Measurements from ENCODE around the gene TMEM53.
"Not testable (repeated sequence)": the region's sequence is repeated elsewhere in the genome, so short reads cannot be mapped to it uniquely, and the experiment has no call there.

DNA sequence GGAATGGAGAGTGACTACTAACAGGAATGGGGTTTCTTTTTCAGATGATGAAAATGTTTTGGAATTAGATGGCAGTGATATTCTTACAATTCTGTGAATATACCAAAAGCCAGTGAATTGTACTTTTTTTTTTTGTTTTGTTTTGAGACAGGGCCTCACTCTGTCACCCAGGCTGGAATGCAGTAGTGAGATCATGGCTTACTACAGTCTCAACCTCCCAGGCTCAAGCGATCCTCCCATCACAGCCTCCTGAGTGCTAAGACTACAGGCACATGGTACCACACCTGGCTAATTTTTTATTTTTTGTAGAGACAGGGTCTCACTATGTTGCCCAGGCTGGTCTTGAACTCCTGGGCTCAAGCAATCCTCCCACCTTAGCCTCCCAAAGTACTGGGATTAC, 7.6 kb downstream of the TMEM53 start:
- TF ChIP-seq EZH2 (optimal IDR thresholded peaks at IDR 0.05; ENCODE audit: low read depth, low read length); EZH2phosphoT487 (IDR thresholded peaks at IDR 0.05; ENCODE audit: low read length): not testable (repeated sequence)
- TF ChIP-seq, protein P1, sequence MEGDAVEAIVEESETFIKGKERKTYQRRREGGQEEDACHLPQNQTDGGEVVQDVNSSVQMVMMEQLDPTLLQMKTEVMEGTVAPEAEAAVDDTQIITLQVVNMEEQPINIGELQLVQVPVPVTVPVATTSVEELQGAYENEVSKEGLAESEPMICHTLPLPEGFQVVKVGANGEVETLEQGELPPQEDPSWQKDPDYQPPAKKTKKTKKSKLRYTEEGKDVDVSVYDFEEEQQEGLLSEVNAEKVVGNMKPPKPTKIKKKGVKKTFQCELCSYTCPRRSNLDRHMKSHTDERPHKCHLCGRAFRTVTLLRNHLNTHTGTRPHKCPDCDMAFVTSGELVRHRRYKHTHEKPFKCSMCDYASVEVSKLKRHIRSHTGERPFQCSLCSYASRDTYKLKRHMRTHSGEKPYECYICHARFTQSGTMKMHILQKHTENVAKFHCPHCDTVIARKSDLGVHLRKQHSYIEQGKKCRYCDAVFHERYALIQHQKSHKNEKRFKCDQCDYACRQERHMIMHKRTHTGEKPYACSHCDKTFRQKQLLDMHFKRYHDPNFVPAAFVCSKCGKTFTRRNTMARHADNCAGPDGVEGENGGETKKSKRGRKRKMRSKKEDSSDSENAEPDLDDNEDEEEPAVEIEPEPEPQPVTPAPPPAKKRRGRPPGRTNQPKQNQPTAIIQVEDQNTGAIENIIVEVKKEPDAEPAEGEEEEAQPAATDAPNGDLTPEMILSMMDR (IDR thresholded peaks at IDR 0.05; ENCODE audit: low read length): not testable (repeated sequence)

Data from MM.1S (cell line).